WTC11 (cell line): ENCODE measurements around the gene SLC15A1. TPM values are rescaled to one million over a fixed set of nuclear protein-coding genes. Genes with fewer than 3 reads are reported as not detected.

Experiments
- ATAC-seq: fragments of 200-7000 bp; cut with Tn5 transposase; 2 replicates; pipeline ENCODE4 v1.10.0; 2021; ENCODE audit warnings: mild to moderate bottlenecking, moderate library complexity
- CTCF ChIA-PET: fragments of 300-600 bp; sonication (Branson Sonifier 250); formaldehyde crosslinking; loops from one replicate; lab custom pipeline; 2021; ENCODE audit warnings: antibody characterized with exemption; lab: Charles Lee
- POLR2A ChIA-PET: fragments of 350-600 bp; sonication (Branson Sonifier 250); formaldehyde crosslinking; loops from one replicate; lab custom pipeline; 2021; ENCODE audit warnings: antibody characterized with exemption; lab: Charles Lee
- DNase-seq: peaks from one replicate; pipeline ENCODE4 v3.0.0; 2021; ENCODE audit warnings: low spot score
- H3K27ac Mint-ChIP-seq: 2 replicates; pipeline ENCODE4 v1.8.0; 2021; ENCODE audit warnings: mixed read lengths
- H3K27me3 Mint-ChIP-seq: 2 replicates; pipeline ENCODE4 v1.8.0; 2021; ENCODE audit warnings: low read depth, mild to moderate bottlenecking, moderate library complexity, mixed read lengths
- H3K36me3 Mint-ChIP-seq: 2 replicates; pipeline ENCODE4 v1.8.0; 2021; ENCODE audit warnings: mixed read lengths
- H3K4me1 Mint-ChIP-seq: 2 replicates; pipeline ENCODE4 v1.8.0; 2022; ENCODE audit warnings: mixed read lengths
- H3K4me3 Mint-ChIP-seq: 2 replicates; pipeline ENCODE4 v1.8.0; 2021; ENCODE audit warnings: mild to moderate bottlenecking, moderate library complexity, mixed read lengths
- H3K9me3 Mint-ChIP-seq: 2 replicates; pipeline ENCODE4 v1.8.0; 2021; ENCODE audit warnings: mixed read lengths
- CBFB ChIP-seq: sonication (generic); formaldehyde crosslinking; IDR thresholded peaks from 2 replicates; pipeline ENCODE4 v1.8.1; 2022; ENCODE audit warnings: mild to moderate bottlenecking, low read depth, missing genetic modification reagents
- CREM ChIP-seq: sonication (generic); formaldehyde crosslinking; IDR thresholded peaks from 2 replicates; pipeline ENCODE4 v1.8.1; 2022; ENCODE audit warnings: mild to moderate bottlenecking, missing genetic modification reagents, moderate library complexity
- CTCF ChIP-seq: fragments of 200-600 bp; IDR thresholded peaks from 2 replicates; pipeline ENCODE4 v1.8.0; 2022; ENCODE audit warnings: antibody characterized with exemption
- ESRRA ChIP-seq: sonication (generic); formaldehyde crosslinking; IDR thresholded peaks from 2 replicates; pipeline ENCODE4 v1.8.1; 2022; ENCODE audit warnings: mild to moderate bottlenecking, missing genetic modification reagents, borderline replicate concordance
- GRHL2 ChIP-seq: fragments of 250-450 bp; sonication (Bioruptor Pico); IDR thresholded peaks from 2 replicates; pipeline ENCODE4 v1.8.0; 2022; ENCODE audit warnings: mild to moderate bottlenecking, moderate library complexity; ENCODE audit not compliant: insufficient replicate concordance, severe bottlenecking
- KAT7 ChIP-seq: sonication (generic); formaldehyde crosslinking; IDR thresholded peaks from 2 replicates; pipeline ENCODE4 v1.8.1; 2023; ENCODE audit warnings: missing genetic modification reagents, mild to moderate bottlenecking, borderline replicate concordance
- MYBL2 ChIP-seq: sonication (generic); formaldehyde crosslinking; IDR thresholded peaks from 2 replicates; pipeline ENCODE4 v1.8.1; 2023; ENCODE audit warnings: mild to moderate bottlenecking, moderate library complexity, missing genetic modification reagents
- NFATC4 ChIP-seq: fragments of 250-450 bp; sonication (Bioruptor Pico); IDR thresholded peaks from 2 replicates; pipeline ENCODE4 v1.9.0; 2021; ENCODE audit warnings: mild to moderate bottlenecking
- NFE2L1 ChIP-seq: sonication (generic); formaldehyde crosslinking; IDR thresholded peaks from 2 replicates; pipeline ENCODE4 v1.8.1; 2023; ENCODE audit warnings: missing genetic modification reagents
- NR1H2 ChIP-seq: sonication (generic); formaldehyde crosslinking; IDR thresholded peaks from 2 replicates; pipeline ENCODE4 v1.9.0; 2021; ENCODE audit warnings: mild to moderate bottlenecking, moderate library complexity, missing genetic modification reagents
- NR3C1 ChIP-seq: sonication (generic); formaldehyde crosslinking; conservative IDR thresholded peaks from 2 replicates; pipeline ENCODE4 v1.8.1; 2023; ENCODE audit warnings: low read depth, mild to moderate bottlenecking, missing genetic modification reagents
- OVOL2 ChIP-seq: fragments of 250-450 bp; sonication (Bioruptor Pico); IDR thresholded peaks from 2 replicates; pipeline ENCODE4 v1.9.0; 2021; ENCODE audit warnings: mild to moderate bottlenecking, borderline replicate concordance
- PRDM15 ChIP-seq: sonication (generic); formaldehyde crosslinking; IDR thresholded peaks from 2 replicates; pipeline ENCODE4 v1.8.0; 2022; ENCODE audit warnings: missing genetic modification reagents
- SMAD3 ChIP-seq: sonication (generic); formaldehyde crosslinking; IDR thresholded peaks from 2 replicates; pipeline ENCODE4 v1.8.0; 2022; ENCODE audit warnings: missing genetic modification reagents, mild to moderate bottlenecking, borderline replicate concordance
- SMAD4 ChIP-seq: sonication (generic); formaldehyde crosslinking; IDR thresholded peaks from 2 replicates; pipeline ENCODE4 v1.8.0; 2022; ENCODE audit warnings: mild to moderate bottlenecking, missing genetic modification reagents
- ZNF121 ChIP-seq: sonication (generic); formaldehyde crosslinking; IDR thresholded peaks from 2 replicates; pipeline ENCODE4 v1.8.0; 2023; ENCODE audit warnings: missing genetic modification reagents
- ZNF232 ChIP-seq: sonication (generic); formaldehyde crosslinking; IDR thresholded peaks from 2 replicates; pipeline ENCODE4 v1.8.0; 2022; ENCODE audit warnings: mild to moderate bottlenecking, missing genetic modification reagents
- ZNF671 ChIP-seq: fragments of 250-450 bp; sonication (Bioruptor Pico); IDR thresholded peaks from 2 replicates; pipeline ENCODE4 v1.8.0; 2021; ENCODE audit warnings: mild to moderate bottlenecking
- total RNA-seq: library from RNA; stranded (reverse); gene quantifications from 3 replicates; pipeline ENCODE4 v1.2.3, GENCODE V29; 2021
- TF ChIP-seq, protein P1 (sequence below): sonication (generic); formaldehyde crosslinking; IDR thresholded peaks from 2 replicates; pipeline ENCODE4 v1.8.1; 2022; ENCODE audit warnings: missing genetic modification reagents, borderline replicate concordance
- TF ChIP-seq, protein P2 (sequence below): fragments of 250-450 bp; sonication (Bioruptor Pico); IDR thresholded peaks from 2 replicates; pipeline ENCODE4 v1.9.0; 2021; ENCODE audit warnings: mild to moderate bottlenecking

SLC15A1 gene
- total RNA-seq, 1 experiment from 2014 or later = 2.3 TPM

- Mint-ChIP-seq H3K27me3 (no peaks in the 10 kb centered on the region), H3K36me3 (no peaks in the 10 kb centered on the region), H3K9me3 (no peaks in the 10 kb centered on the region), H3K4me3 (no peak overlapping the region), H3K27ac (no peak overlapping the region), H3K4me1 (no peaks in the 10 kb centered on the region)
- ATAC-seq (no peak), DNase-seq (no peak)
- ChIA-PET CTCF (interaction anchor here (0.8 to 1.6 kb wide), 4 partner anchors 13 to 220 kb away, joined by 3 to 7 read pairs (median 5); no protein-coding TSS in a partner anchor), POLR2A (no interaction called here)
- no peak for TF ChIP-seq ESRRA (CRISPR knock-in tag)
- no peak for TF ChIP-seq SMAD4 (CRISPR knock-in tag)
- TF ChIP-seq ZNF232 = no peak
- no peak for TF ChIP-seq NFE2L1 (CRISPR knock-in tag)
- TF ChIP-seq CREM (CRISPR knock-in tag) = no peak
- TF ChIP-seq ZNF121 (CRISPR knock-in tag) = no peak
- no peak for TF ChIP-seq KAT7 (CRISPR knock-in tag)
- TF ChIP-seq NR3C1 (CRISPR knock-in tag) = no peak
- no peak for TF ChIP-seq PRDM15 (CRISPR knock-in tag)
- TF ChIP-seq SMAD3 (CRISPR knock-in tag) = no peak
- TF ChIP-seq GRHL2 (CRISPR knock-in tag) = no peak
- no peak for TF ChIP-seq MYBL2 (CRISPR knock-in tag)
- TF ChIP-seq CTCF = no peak
- TF ChIP-seq ZNF671 (CRISPR knock-in tag) = no peak
- no peak for TF ChIP-seq NR1H2 (CRISPR knock-in tag)
- TF ChIP-seq, protein P1, sequence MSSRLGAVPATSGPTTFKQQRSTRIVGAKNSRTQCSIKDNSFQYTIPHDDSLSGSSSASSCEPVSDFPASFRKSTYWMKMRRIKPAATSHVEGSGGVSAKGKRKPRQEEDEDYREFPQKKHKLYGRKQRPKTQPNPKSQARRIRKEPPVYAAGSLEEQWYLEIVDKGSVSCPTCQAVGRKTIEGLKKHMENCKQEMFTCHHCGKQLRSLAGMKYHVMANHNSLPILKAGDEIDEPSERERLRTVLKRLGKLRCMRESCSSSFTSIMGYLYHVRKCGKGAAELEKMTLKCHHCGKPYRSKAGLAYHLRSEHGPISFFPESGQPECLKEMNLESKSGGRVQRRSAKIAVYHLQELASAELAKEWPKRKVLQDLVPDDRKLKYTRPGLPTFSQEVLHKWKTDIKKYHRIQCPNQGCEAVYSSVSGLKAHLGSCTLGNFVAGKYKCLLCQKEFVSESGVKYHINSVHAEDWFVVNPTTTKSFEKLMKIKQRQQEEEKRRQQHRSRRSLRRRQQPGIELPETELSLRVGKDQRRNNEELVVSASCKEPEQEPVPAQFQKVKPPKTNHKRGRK = no peak
- TF ChIP-seq OVOL2 (CRISPR knock-in tag) = no peak
- TF ChIP-seq NFATC4 (CRISPR knock-in tag) = no peak
- TF ChIP-seq, protein P2, sequence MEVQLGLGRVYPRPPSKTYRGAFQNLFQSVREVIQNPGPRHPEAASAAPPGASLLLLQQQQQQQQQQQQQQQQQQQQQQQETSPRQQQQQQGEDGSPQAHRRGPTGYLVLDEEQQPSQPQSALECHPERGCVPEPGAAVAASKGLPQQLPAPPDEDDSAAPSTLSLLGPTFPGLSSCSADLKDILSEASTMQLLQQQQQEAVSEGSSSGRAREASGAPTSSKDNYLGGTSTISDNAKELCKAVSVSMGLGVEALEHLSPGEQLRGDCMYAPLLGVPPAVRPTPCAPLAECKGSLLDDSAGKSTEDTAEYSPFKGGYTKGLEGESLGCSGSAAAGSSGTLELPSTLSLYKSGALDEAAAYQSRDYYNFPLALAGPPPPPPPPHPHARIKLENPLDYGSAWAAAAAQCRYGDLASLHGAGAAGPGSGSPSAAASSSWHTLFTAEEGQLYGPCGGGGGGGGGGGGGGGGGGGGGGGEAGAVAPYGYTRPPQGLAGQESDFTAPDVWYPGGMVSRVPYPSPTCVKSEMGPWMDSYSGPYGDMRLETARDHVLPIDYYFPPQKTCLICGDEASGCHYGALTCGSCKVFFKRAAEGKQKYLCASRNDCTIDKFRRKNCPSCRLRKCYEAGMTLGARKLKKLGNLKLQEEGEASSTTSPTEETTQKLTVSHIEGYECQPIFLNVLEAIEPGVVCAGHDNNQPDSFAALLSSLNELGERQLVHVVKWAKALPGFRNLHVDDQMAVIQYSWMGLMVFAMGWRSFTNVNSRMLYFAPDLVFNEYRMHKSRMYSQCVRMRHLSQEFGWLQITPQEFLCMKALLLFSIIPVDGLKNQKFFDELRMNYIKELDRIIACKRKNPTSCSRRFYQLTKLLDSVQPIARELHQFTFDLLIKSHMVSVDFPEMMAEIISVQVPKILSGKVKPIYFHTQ (CRISPR knock-in tag) = no peak
- TF ChIP-seq CBFB (CRISPR knock-in tag) = no peak
Measured at GRCh38 chr13:98665638-98665995, 86.9 kb downstream of the SLC15A1 start.
